GM19043 (cell line): ENCODE data around the gene KRTAP10-7.
"Not testable (repeated sequence)": the region's sequence is repeated elsewhere in the genome, so short reads cannot be mapped to it uniquely, and the experiment has no call there.

Source experiments
- ATAC-seq: cut with Tn5 transposase; IDR thresholded peaks from one replicate; pipeline ENCODE4 v1.9.1; 2021; ENCODE audit warnings: low read depth; ENCODE audit not compliant: unreplicated experiment

KRTAP10-7 gene, protein sequence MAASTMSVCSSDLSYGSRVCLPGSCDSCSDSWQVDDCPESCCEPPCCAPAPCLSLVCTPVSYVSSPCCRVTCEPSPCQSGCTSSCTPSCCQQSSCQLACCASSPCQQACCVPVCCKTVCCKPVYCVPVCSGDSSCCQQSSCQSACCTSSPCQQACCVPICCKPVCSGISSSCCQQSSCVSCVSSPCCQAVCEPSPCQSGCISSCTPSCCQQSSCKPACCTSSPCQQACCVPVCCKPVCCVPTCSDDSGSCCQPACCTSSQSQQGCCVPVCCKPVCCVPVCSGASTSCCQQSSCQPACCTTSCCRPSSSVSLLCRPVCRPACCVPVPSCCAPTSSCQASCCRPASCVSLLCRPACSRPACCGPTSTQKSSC

DNA sequence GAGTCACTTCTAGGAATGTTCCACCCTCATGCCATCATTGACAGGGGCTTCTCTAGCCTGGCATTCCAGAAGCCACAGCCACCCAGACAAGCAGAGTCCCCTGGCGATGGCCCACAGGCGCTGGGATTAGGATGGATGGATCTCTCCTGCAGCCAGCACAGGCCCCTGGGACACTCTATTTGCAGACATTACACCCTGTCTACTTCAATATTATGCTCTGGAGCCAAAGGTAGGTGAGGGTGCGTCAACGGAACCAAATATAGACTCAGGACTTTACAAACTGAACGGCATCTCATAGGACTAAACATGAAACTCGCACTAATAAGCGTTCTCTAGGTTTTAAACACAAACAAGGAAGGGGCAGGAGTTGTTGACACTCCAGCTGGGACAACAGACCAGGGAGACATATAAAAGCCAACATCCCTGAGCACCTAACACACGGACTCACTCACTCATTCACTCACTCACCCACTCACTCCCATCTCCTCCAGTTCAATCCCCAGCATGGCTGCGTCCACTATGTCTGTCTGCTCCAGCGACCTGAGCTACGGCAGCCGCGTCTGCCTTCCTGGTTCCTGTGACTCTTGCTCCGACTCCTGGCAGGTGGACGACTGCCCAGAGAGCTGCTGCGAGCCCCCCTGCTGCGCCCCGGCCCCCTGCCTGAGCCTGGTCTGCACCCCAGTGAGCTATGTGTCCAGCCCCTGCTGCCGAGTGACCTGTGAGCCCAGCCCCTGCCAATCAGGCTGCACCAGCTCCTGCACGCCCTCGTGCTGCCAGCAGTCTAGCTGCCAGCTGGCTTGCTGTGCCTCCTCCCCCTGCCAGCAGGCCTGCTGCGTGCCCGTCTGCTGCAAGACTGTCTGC, at the start of gene KRTAP10-7:
Gene KRTAP10-7, plus strand, starts transcription at position 480 of the 861 bp plus-strand sequence. Its CDS starts 25 bp downstream, at position 505.
- ATAC-seq = not testable (repeated sequence)

- no peak for ATAC-seq
These were observed 49.6 kb upstream of the KRTAP10-7 start for GRCh38 chr21:44550807-44551206.

- no peak for ATAC-seq
These were observed 48.9 kb upstream of the KRTAP10-7 start, which contains the start of gene KRTAP10-2 for GRCh38 chr21:44551340-44551961. Gene KRTAP10-2, minus strand, starts transcription at chr21:44551505. Its CDS starts 47 bp downstream, at chr21:44551458.

DNA sequence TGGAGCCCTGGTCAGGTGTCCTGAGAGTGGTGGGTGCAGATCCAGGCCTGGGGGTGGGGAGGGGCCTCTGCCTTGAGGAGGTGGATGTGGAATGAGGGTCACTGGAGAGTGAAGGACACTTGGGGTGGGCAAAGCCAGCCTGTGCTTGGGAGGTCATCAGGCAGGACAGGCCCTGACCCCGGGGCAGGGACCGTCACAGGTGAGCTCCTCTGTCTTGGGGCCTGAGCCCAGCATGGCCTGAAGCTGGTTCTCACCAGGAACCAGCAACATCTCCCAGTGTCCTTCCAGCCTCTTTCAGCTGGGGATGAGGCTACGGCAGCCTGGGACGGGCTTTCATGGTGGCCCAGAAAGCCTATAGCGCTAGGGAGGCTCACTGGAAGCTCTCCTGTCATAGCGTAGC, 48.3 kb upstream of the KRTAP10-7 start:
- no peak for ATAC-seq

DNA sequence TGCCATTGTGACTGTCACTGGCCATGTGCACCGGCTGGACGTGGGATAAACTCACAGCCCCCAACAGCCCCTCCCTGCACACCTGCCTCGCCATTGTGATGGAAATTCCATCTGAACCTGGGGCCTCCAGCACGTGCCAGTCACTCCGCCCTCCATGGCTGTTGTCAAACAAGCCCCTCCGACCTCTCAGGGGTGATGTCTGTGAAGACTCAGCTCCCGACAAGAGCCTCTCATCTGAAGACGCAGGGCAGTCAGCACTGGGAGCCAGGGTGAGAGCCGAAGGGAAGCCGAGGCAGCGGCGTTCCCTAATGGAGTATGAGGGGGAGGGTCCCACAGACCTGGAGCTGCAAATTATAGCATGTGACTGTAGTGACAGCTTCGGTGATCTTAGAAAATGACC, 47.7 kb upstream of the KRTAP10-7 start:
- ATAC-seq = no peak

DNA sequence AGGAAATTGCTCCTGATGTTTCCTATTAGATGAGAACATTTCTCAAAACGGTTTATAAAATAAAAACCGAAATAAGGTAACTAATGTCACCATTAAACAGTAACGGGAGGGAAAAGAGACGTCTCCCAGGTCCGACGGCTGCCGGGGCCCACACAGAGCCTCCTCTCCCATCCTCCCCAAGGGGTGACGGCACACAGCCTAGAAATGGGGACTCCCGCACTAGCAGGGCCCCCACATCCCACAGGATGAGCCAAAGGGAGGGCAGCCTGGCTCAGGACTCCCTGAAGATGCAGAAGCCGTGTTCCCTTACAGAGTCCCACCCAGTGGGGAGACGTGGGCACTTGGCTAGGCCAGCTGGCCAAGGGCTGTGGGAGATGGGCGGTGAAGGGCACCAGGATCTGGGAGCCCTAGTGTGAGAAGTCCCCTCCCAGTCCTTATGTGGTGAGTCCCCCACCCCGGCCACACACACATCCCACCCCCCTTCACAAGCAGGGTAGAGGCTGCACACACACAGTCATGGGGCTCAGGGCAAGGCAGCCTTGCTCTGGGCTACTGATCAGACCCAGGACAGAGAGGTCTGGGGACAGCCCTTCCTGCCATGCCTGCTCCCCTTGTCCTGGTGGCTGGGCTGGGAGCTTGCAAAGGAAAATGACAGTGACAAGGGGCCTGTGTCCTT, 45.1 kb upstream of the KRTAP10-7 start:
- ATAC-seq = no peak

GRCh38 chr21:44556879-44557278, 43.5 kb upstream of the KRTAP10-7 start:
- no peak for ATAC-seq

GRCh38 chr21:44557491-44558328, 42.7 kb upstream of the KRTAP10-7 start:
- ATAC-seq = no peak

GRCh38 chr21:44558329-44558675, 42.1 kb upstream of the KRTAP10-7 start:
- ATAC-seq = not testable (repeated sequence)

- no peak for ATAC-seq
These were observed 41.7 kb upstream of the KRTAP10-7 start, which contains the start of gene KRTAP10-3 for GRCh38 chr21:44558695-44559094. Gene KRTAP10-3, minus strand, starts transcription at chr21:44558795. Its CDS starts 80 bp downstream, at chr21:44558715.

DNA sequence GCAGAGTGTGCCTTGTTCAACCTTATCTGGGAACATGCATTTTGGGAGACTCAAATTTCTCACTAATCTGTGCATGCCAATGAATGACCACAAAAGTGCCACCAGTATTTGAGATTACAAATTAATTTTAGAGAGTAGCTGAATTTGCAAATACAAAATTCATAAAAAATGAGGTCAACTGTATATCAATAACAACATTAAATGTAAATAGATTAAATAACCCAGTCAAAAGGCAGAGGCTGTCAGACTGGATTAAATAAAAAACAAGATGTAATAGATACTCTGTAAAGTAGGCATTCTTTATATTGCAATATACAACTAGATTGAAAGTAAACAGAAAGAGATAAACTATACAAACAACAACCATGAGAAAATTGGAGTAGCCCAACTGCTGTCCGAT, 36.3 kb upstream of the KRTAP10-7 start:
- ATAC-seq = no peak

- no peak for ATAC-seq
These were observed 35.4 kb upstream of the KRTAP10-7 start for GRCh38 chr21:44564886-44565598.

DNA sequence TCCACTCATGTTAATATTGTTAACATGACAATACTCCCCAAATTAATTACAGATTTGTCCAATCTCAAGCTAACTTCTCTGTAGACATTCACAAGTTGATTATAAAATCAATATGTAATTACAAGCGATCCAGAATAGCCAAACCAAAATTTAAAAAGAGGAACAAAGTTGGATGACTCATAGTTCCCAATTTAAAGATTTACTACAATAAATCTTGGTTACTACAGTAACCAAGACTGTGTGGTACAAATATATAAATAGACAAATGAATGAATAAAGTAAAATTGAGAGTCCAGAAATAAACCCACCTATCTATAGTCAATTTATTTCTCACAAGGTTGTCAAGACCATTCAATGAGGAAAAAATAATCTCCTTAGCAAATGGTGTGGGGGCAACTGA, 34.0 kb upstream of the KRTAP10-7 start:
- no peak for ATAC-seq

DNA sequence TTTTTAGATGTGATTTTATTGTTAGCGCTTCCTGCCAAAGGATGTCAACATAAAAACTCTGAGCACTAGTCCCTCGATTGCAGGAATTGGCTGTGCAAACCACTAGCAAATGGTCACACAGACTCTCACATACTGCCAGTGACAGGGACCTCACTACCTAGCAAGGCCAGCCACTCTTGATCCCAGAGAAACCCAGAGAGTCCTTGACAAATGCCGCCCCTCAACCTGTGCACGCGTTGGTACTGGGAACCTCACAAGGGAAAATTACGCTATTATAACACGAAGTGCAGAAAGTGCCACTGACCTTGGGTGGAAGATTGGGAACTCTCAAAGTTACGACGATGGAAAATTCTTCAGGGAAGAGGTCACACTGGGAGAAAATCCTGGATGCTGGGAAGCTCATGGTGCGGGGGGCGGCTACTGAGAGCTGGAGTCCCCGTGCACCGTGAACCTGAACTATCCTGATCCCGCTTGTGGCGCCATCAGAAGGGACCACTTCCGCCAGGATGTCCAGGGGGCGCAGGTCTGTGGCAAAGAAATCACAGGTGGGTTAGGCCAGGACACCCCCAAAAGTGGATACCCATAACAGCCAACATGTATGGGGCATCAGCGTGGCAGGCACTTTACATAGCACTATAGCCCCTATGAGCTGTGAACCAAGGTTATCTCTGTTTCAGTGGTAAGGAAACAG, 32.8 kb upstream of the KRTAP10-7 start:
- no peak for ATAC-seq

- no peak for ATAC-seq
These were observed 32.1 kb upstream of the KRTAP10-7 start for GRCh38 chr21:44568261-44568660.

- no peak for ATAC-seq
These were observed 31.5 kb upstream of the KRTAP10-7 start for GRCh38 chr21:44568667-44569556.

DNA sequence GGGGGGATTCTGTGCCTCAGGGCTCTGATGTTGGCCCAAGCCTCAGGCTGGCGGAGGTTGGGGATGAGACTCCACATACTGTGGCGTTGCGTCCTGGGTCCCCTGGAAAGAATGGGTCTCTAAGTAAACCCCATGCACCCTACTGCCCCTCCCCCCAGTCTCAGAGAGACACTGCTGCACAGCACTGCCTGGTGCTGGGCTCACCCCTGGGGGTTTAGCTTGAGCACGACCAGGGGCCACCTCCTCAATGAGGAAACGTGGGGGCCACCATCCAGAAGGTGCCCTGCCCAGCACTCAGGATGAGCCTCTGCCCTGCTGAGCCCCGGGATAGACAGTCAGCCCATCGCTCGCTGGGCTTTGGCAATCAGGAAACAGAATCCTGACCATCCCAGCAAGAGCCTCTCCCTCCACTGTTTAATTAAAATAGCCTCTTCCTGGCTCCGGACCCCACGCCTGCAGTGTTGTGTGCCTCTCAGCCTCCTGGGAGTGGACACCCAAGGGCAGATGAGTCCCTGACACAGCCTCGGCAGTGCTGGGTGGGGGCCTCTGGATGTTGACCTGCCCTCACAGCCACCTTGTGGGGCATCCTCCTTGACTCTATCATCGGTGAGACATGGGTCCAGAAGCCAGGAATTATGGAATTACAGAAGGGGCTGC, 30.4 kb upstream of the KRTAP10-7 start:
- ATAC-seq = no peak
